ENCODE results near the gene AGR3. TPM values are rescaled to one million over a fixed set of nuclear protein-coding genes. Genes with fewer than 3 reads are reported as not detected.

The AGR3 gene
- total RNA-seq, 1 donor from 2014 or later: not detected

GRCh38 chr7:16883918-16884317 lies 2.1 kb upstream of the AGR3 start:
- H3K4me3 Mint-ChIP-seq (ENCODE audit: unreplicated experiment): no peak overlapping the region

GRCh38 chr7:16880554-16880953 lies 1.2 kb downstream of the AGR3 start:
- Mint-ChIP-seq H3K4me3 (ENCODE audit: unreplicated experiment) (no peak overlapping the region), H3K9me3 (ENCODE audit: unreplicated experiment) (no peaks in the 10 kb centered on the region), H3K27me3 (ENCODE audit: unreplicated experiment) (no peaks in the 10 kb centered on the region), H3K27ac (ENCODE audit: unreplicated experiment) (no peak overlapping the region), H3K36me3 (ENCODE audit: unreplicated experiment) (no peaks in the 10 kb centered on the region), H3K4me1 (ENCODE audit: unreplicated experiment) (no peaks in the 10 kb centered on the region)
- no peak for TF ChIP-seq CTCF (IDR thresholded peaks at IDR 0.05)
- no peak for DNase-seq (ENCODE audit: extremely low spot score, unreplicated experiment)

More at GRCh38 chr7:16883918-16884317, 2.1 kb upstream of the AGR3 start:
- Mint-ChIP-seq H3K4me1 (ENCODE audit: unreplicated experiment) (no peaks in the 10 kb centered on the region), H3K27ac (ENCODE audit: unreplicated experiment) (no peak overlapping the region), H3K36me3 (ENCODE audit: unreplicated experiment) (no peaks in the 10 kb centered on the region), H3K9me3 (ENCODE audit: unreplicated experiment) (no peaks in the 10 kb centered on the region), H3K27me3 (ENCODE audit: unreplicated experiment) (no peaks in the 10 kb centered on the region)
- DNase-seq (ENCODE audit: extremely low spot score, unreplicated experiment): no peak
- TF ChIP-seq CTCF (IDR thresholded peaks at IDR 0.05): no peak

- Mint-ChIP-seq H3K27me3 (ENCODE audit: unreplicated experiment) (no peaks in the 10 kb centered on the region), H3K4me1 (ENCODE audit: unreplicated experiment) (peaks cover 4% of the 10 kb centered on the region), H3K27ac (ENCODE audit: unreplicated experiment) (no peak overlapping the region), H3K36me3 (ENCODE audit: unreplicated experiment) (no peaks in the 10 kb centered on the region), H3K4me3 (ENCODE audit: unreplicated experiment) (no peak overlapping the region), H3K9me3 (ENCODE audit: unreplicated experiment) (no peaks in the 10 kb centered on the region)
- no peak for TF ChIP-seq CTCF (IDR thresholded peaks at IDR 0.05)
- DNase-seq (ENCODE audit: extremely low spot score, unreplicated experiment): no peak
These were observed 2.6 kb downstream of the AGR3 start for GRCh38 chr7:16879181-16879580.

- TF ChIP-seq CTCF (IDR thresholded peaks at IDR 0.05): no peak
- Mint-ChIP-seq H3K27me3 (ENCODE audit: unreplicated experiment) (no peaks in the 10 kb centered on the region), H3K4me3 (ENCODE audit: unreplicated experiment) (no peak overlapping the region), H3K9me3 (ENCODE audit: unreplicated experiment) (peaks cover 18% of the 10 kb centered on the region), H3K36me3 (ENCODE audit: unreplicated experiment) (peaks cover 3% of the 10 kb centered on the region), H3K27ac (ENCODE audit: unreplicated experiment) (no peak overlapping the region), H3K4me1 (ENCODE audit: unreplicated experiment) (peaks cover 11% of the 10 kb centered on the region)
- DNase-seq (ENCODE audit: extremely low spot score, unreplicated experiment): no peak
These were observed 5.9 kb downstream of the AGR3 start for GRCh38 chr7:16875861-16876260.

GRCh38 chr7:16874066-16874465 lies 7.7 kb downstream of the AGR3 start:
- Mint-ChIP-seq H3K36me3 (ENCODE audit: unreplicated experiment) (peaks cover 3% of the 10 kb centered on the region), H3K9me3 (ENCODE audit: unreplicated experiment) (peaks cover 18% of the 10 kb centered on the region), H3K4me1 (ENCODE audit: unreplicated experiment) (peaks cover 11% of the 10 kb centered on the region), H3K27me3 (ENCODE audit: unreplicated experiment) (no peaks in the 10 kb centered on the region), H3K27ac (ENCODE audit: unreplicated experiment) (peak overlapping the region; percentile 13), H3K4me3 (ENCODE audit: unreplicated experiment) (no peak overlapping the region)
- no peak for DNase-seq (ENCODE audit: extremely low spot score, unreplicated experiment)
- no peak for TF ChIP-seq CTCF (IDR thresholded peaks at IDR 0.05)
